Skin epidermis (tissue), 12 donors: ENCODE results near the gene PTPRM.
A peak's percentile ranks its signal among the peaks of the same experiment; 100 is the strongest.
"Not testable (repeated sequence)": the region's sequence is repeated elsewhere in the genome, so short reads cannot be mapped to it uniquely, and the experiment has no call there.

Source experiments
- H3K27ac ChIP-seq, 21 experiments: fragments of 200-600 bp; sonication (generic) in 11 of 21; one replicate each; pipeline ENCODE4 v1.5.0; 2020; ENCODE audit warnings: mild to moderate bottlenecking in 3 of 21, inconsistent platforms in 2 of 21, moderate library complexity in 2 of 21
- H3K4me3 ChIP-seq, 7 experiments: fragments of 200-600 bp; sonication (generic) in 2 of 7; one replicate each; pipeline ENCODE4 v1.5.0; 2020; ENCODE audit warnings: inconsistent platforms in 2 of 7, mild to moderate bottlenecking in 2 of 7, moderate library complexity in 1 of 7

PTPRM gene

DNA sequence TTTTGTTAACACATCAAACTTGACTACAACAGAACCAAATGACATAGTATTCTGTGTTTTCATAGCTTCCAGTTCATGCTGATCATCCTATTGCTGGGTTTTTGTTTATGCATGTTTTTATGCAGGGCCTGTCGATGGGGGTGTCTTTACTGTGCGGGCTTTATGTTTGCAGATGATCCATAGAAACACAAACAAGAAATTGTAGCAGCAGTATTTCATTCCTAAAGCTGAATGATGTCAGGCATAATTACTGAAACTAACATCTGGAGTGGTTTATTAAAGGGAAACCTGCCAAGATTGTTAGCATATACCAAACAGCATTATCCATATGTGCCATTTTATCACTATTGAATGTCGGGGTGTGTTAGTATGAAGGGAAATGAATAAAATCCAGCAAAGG, 129.7 kb downstream of the PTPRM start:
- Histone ChIP-seq H3K27ac (no peak overlapping the region), H3K4me3 (no peak overlapping the region)

DNA sequence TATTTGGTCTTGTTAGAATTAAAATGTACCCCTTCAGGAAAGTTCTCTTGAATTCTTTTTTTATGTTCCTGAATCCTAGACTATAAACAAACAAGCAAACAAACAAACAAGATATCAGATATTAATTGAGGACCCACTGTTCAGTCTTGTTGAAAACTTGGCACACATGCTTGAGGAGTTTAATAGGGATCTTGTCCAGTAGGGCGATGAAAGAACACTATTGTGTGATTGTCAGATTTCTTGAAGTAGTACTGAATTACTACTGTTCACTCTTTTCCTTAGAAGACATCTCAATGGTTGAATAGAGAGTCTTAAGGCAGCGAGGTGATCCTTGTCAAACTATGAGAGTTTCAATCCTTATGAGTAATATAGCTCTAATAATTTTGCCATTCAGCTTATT, 130.2 kb downstream of the PTPRM start:
- Histone ChIP-seq H3K27ac (no peak overlapping the region), H3K4me3 (no peak overlapping the region)

- Histone ChIP-seq H3K4me3 (no peak overlapping the region), H3K27ac (no peak overlapping the region)
These were observed 144.4 kb downstream of the PTPRM start for GRCh38 chr18:7711495-7711894.

GRCh38 chr18:7720395-7720794, 153.3 kb downstream of the PTPRM start:
- Histone ChIP-seq H3K27ac (no peak overlapping the region), H3K4me3 (no peak overlapping the region)

DNA sequence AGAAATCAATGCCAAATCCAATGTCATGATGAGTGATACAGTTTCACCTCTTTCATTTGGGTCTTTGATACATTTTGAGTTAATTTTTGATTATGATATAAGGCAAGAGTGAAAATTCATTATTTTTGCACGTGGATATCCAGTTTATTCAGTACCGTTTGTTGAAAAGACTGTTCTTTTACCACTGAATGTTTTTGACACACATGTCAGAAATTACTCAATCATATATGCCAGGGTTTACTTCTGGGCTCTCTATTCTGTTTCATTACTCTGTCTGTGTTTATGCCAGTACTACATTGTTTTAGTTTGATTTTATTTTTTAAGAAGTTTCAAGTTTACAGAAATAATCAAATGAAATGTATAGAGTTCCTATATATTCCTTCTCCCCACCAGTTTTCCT, 154.4 kb downstream of the PTPRM start:
- no peak overlapping the region for H3K4me3 ChIP-seq
- no peak overlapping the region for H3K27ac ChIP-seq

DNA sequence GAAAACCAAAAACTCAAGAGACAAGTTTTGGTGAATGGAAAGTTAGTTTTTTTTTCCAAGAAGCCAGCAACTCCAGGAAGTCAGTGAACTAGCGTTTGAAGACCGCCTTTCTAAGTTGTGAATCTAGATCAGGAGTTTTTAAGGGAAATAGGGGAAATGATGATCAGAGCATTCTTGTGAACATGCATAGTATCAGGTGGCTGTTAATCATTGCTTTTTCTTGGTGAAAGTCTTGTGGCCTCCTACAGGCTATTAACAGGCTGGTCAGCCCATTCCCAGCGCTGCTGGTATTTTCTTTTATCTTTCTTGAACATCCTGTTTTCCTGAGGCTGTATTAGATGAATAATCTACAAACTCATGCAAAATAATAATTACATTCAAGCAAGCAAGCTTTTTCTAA, 155.8 kb downstream of the PTPRM start:
- Histone ChIP-seq H3K27ac (no peak overlapping the region), H3K4me3 (no peak overlapping the region)

DNA sequence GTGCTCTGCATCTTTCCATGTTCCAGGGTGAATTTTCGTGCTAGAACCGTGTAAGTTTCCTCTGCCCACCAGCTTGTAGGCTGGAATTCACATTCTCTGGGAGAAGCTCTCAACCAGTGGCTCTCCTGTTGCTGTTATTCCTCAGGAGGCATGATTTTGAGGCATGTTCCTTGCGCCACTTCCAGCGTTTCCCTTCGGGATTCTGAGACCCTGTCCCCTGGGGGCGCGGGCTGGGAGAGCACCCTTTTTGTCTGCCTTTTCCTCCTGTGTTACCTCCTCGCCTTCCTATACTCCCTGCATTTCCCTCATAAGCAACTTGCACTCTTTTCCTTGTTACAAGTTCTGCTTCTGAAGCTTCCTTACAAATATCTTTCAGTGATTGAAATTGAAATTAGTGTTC, 156.4 kb downstream of the PTPRM start:
- Histone ChIP-seq H3K4me3 (no peak overlapping the region), H3K27ac (no peak overlapping the region)

GRCh38 chr18:7725473-7725872, 158.4 kb downstream of the PTPRM start:
- H3K27ac ChIP-seq: no peak overlapping the region

GRCh38 chr18:7725897-7726296, 158.8 kb downstream of the PTPRM start:
- no peak overlapping the region for H3K4me3 ChIP-seq
- no peak overlapping the region for H3K27ac ChIP-seq

More at GRCh38 chr18:7725473-7725872, 158.4 kb downstream of the PTPRM start:
- H3K4me3 ChIP-seq: no peak overlapping the region

DNA sequence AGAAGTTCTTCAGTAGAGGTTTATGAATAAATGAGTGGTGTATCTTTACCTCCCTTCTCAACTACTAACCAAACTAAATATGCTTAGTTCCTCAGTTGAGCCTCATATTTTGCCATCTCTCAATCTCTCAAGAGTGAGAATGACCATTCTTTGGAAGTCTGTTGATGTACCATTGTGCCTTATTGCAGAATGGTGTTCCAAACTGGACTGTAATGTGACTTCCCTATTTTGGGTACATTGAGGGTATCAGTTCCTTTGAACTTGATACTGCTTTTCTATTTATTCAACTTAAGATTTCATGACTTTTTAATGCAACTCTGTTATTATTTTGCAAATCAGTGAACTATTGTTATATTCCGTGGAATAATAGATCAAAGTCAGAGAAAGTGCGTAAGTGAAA, 159.4 kb downstream of the PTPRM start:
- H3K4me3 ChIP-seq: no peak overlapping the region
- H3K27ac ChIP-seq: no peak overlapping the region

- Histone ChIP-seq H3K27ac (peak overlapping the region in 1 of 21 experiments; percentile 5), H3K4me3 (no peak overlapping the region)
These were observed 160.4 kb downstream of the PTPRM start for GRCh38 chr18:7727361-7728076.

GRCh38 chr18:7728297-7728696, 161.2 kb downstream of the PTPRM start:
- peak overlapping the region in 1 of 21 experiments; percentile 5 for H3K27ac ChIP-seq
- no peak overlapping the region for H3K4me3 ChIP-seq

DNA sequence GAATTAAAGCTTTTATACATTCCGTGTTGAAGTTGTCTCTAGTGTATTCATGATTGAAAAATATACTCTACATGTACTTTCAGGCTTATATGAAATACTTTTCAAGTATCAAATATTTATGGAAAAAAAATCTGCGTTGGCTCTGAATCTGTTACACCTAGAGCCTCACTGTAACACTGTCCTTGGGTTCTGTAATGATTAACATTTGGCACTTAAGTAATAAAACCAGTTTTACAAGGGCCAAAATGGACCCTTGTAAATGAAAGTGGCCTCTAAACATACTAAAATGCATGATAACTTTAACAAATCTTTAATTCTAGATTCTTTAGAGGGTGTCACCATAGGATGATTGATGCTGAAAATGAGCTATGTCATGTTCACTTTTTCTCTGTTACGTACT, 162.8 kb downstream of the PTPRM start:
- Histone ChIP-seq H3K4me3 (no peak overlapping the region), H3K27ac (no peak overlapping the region)

DNA sequence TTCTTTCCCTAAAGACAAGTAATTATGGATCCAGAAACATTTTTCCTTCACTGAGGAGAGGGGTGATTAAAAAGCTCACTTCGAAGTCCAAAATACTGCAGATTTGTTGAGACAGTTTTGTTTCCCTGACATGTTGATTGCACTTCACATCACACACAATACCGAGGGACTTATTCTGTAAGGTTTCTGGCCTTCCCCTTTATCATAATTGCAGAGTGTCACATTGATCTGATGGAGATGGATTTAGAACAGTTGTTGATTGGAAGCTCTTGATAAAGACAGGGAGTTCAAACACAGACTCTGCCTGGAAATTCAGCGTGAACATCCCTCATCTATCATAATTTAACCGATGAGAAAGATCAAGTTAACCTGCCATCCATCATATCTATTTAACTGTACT, 163.6 kb downstream of the PTPRM start:
- no peak overlapping the region for H3K4me3 ChIP-seq
- H3K27ac ChIP-seq: no peak overlapping the region

DNA sequence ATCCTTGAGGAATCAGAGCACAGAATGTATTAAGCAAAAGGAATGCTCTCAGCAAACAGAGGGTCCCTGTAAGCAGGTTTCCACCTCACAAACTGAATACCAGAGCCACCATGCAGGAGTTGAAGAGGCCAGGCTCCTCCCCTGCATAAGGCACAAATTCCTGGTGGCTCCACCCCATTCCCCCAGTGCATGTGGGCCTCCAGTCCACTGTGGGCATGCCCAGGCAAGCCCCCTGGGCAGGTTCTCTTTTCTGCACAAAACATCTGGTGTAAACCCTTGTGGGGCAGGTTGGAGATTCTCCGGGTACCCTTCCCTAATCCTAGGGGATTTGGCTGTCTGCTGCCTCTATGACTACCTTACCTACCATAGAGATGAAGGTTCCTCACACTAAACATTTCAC, 166.5 kb downstream of the PTPRM start:
- Histone ChIP-seq H3K4me3 (no peak overlapping the region), H3K27ac (no peak overlapping the region)

DNA sequence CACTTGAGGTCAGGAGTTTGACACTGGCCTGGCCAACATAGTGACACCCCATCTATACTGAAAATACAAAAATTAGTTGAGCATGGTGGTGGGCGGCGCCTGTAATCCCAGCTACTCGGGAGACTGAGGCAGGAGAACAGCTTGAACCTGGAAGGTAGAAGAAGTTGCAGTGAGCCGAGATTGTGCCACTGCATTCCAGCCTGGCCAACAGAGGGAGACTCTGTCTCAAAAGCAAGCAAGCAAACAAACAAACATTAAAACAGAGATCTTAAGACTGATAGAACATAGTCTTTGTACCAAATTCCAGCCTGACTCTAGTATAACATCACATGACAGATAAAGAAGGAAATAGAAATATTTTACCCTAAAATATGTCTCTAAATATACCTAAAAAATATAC, 168.1 kb downstream of the PTPRM start:
- Histone ChIP-seq H3K4me3 (no peak overlapping the region), H3K27ac (no peak overlapping the region)

DNA sequence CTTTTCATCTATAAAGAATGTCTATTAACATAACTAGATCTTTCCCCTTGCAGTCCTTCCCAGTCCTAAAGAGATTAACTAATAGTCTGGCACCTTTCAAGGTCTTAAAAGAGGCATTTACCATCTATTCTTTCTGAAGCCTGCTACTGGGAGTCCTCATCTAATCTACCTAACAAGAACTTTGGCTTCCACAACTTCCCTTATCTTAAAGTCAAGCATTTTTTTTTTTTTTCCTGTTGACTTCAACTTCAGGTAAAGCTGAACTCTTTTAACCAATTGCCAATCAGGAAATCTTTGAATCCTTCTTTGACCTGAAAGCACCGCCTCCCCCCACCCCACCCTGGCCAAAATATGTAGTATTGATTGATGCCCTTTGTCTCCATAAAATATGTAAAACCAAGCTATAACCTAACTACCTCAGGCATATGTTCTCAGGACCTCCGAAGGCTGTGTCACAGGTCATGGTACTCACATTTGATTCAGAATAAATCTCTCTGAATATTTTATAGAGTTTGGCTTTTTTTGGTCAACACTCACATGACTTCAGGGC, 168.6 kb downstream of the PTPRM start:
- Histone ChIP-seq H3K27ac (no peak overlapping the region), H3K4me3 (no peak overlapping the region)

- not testable (repeated sequence) for H3K4me3 ChIP-seq, H3K27ac ChIP-seq
These were observed 169.4 kb downstream of the PTPRM start for GRCh38 chr18:7736526-7736925.

DNA sequence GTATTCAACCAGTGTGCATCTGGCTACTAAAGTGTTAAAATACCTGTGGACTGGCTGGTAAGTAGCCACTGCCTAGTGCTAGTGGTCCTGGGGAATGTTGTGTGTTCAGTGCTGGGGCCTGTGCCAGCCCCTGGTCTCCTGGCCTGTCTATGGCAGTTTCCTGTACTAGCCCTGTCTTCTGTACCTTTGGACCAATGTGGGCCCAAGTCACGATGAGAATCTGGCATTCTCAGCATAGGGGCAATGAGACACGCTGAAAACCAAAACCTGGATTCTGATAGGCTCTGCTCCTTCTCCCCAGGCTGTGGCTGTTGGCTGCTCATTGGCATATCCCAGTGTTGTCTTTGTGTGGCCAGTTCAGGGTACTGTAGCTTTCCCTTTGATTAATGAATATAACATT, 170.4 kb downstream of the PTPRM start:
- Histone ChIP-seq H3K4me3 (no peak overlapping the region), H3K27ac (no peak overlapping the region)

DNA sequence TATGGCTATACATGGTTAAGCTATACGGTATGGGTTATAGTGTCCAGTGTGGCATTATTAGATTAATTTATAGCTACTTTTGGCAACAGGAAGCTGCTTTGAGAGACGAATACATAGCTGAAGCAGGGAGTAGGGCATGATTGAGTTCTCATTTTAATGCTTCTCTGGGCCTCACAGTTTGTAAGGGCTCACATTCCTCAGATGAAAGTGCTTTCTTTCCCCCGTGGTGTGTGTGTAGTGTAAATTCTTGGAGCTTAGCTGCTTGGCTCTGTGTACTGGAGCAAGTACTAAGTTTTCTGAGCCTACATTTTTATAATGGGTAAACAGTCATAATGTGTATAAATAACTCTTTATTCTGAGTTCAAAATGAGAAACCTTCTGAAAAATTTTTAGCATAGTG, 173.7 kb downstream of the PTPRM start:
- peak overlapping the region in 1 of 21 experiments; percentile 7 for H3K27ac ChIP-seq

DNA sequence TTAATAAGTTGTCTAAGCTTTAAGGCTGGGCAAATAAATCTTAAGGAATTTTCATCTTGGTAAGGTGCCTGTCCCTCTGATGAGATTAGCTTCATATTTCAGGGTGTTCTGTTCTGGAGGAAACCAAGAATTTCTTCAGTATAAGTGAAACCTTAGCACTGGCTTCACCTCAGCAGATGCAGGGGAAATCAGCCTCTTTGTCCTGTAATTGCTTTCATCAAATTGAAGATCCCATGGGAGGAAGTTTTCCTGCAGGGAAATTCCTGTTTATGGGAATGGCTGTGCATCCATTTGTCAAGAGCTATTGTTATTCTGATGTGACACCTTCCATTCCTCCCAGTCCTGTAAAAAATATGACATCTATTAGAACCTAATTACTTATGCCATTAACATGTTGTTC, 174.5 kb downstream of the PTPRM start:
- H3K27ac ChIP-seq: peak overlapping the region in 2 of 21 experiments; percentile 7 to 30
- no peak overlapping the region for H3K4me3 ChIP-seq

More for the DNA sequence above, 173.7 kb downstream of the PTPRM start:
- no peak overlapping the region for H3K4me3 ChIP-seq

DNA sequence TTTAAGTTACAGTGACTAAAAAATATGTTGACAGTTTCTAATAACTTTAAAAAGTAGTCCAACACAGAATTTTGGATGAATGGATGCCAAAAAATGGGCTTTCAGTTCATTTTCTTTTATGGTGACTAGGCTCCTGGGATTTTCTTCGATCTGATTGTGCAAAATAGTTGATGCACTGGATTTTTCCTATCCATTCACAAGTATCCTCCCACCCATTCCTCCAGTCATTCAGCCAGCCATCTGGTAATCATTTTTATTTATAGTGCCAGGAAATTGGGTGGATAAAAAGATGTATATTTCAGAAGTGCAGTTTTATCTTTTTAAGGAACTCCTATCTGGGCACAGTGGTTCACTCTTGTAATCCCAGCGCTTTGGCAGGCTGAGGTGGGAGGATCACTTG, 175.1 kb downstream of the PTPRM start:
- peak overlapping the region in 1 of 21 experiments; percentile 30 for H3K27ac ChIP-seq

More for the DNA sequence above, 175.1 kb downstream of the PTPRM start:
- H3K4me3 ChIP-seq: no peak overlapping the region
